ENCODE data around the gene POLR3E.

The POLR3E gene

GRCh38 chr16:22297114-22297870 lies at the start of gene POLR3E:
POLR3E (plus strand) TSS chr16:22297409; CDS start chr16:22302969, 5,560 bp downstream.
- peak; percentile 76 for DNase-seq

- DNase-seq: no peak
Measured at GRCh38 chr16:22250522-22250921, 46.7 kb upstream of the POLR3E start.

- no peak for DNase-seq
Measured at GRCh38 chr16:22252317-22252716, 44.9 kb upstream of the POLR3E start.

- DNase-seq: no peak
Measured at GRCh38 chr16:22253272-22253671, 43.9 kb upstream of the POLR3E start.

- DNase-seq: no peak
Measured at GRCh38 chr16:22255335-22255734, 41.9 kb upstream of the POLR3E start.

DNA sequence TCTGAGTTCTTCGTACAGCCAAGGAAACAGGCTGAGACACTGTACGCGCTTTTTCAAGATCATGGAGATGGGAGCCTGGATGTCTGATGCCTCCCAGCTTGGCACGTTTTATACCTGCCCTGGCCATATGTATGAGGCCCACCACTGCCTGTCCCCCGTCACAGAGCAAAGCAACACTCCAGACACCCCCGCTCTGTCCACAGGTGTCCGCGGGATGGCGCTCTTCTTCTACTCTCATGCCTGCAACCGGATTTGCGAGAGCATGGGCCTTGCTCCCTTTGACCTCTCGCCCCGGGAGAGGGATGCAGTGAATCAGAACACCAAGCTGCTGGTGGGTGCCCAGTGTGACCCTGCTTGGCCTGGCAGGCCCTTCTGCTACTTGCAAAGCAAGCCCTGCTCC lies 39.8 kb upstream of the POLR3E start:
- no peak for DNase-seq

GRCh38 chr16:22260490-22260889 lies 36.7 kb upstream of the POLR3E start:
- DNase-seq: no peak

DNA sequence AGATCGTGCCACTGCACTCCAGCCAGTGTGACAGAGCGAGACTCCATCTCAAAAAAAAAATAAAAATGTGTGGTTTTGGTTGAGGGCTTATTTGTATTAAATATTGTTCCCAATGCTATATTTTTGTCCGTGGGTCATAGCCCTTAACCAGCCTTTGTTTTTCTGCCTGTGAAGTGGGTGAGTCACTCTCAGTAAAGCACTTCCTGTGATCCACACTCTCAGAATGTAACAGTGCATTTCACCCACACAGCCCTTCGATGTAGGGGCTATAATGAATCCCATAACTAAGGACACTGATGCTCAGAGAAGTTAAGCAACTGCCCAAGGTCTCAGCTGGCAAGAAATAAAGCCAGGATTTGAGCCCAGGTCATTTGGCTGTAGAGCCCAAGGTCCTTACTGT lies 34.7 kb upstream of the POLR3E start:
- no peak for DNase-seq

- no peak for DNase-seq
Measured at GRCh38 chr16:22264786-22265185, 32.4 kb upstream of the POLR3E start.

- DNase-seq: no peak
Measured at GRCh38 chr16:22265351-22265750, 31.9 kb upstream of the POLR3E start.

DNA sequence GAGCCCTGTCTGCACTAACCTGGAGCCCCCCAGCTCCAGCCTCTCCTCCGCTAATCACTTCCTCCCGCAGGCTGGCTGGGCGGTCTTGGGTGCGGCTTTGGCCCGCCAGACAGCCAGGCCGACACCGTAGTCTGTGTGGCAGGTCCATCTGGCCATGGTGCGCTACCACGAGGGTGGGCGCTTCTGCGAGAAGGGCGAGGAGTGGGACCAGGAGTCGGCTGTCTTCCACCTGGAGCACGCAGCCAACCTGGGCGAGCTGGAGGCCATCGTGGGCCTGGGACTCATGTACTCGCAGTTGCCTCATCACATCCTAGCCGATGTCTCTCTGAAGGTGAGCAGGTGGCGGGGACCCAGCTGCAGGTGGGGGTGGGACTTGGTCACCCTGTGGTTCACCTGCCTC lies 30.7 kb upstream of the POLR3E start:
- DNase-seq: no peak

DNA sequence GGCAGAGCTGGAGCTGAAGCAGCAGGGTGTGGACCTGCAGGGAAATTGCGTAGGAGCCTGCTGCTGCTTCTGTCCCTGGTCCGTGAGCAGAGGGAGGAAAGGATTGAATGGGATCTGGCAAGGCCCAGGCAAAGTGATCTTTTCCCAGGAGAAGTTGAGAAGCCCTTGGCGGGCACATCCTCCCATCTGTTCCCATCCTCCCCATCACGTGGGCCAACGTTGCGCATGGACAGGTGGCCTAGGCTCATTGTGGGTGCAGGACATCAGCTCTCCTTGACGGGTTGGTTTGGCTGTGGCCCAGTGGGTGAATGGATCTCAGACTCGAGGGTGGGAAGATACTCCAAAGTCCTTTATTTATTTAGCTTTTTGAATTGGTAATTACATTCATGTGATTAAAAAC lies 29.4 kb upstream of the POLR3E start:
- no peak for DNase-seq

DNA sequence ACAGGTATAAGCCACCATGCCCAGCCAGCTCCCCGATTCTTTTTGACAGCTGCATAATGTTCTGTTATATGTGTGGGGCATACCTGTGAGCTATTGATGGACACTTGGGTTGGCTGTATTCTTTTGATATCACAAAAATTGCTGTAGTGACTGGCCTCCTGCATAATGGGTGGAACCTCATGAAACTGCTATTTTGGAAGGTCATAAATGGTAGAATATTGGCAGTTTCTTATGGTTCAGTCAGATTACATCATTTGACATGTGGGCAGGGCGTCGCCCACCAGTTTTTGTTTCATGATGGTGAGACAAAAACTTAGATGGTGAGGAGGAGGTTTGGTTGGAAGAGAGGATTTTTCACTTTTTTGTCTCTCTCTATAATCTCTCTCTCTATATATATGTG lies 26.7 kb upstream of the POLR3E start:
- no peak for DNase-seq

DNA sequence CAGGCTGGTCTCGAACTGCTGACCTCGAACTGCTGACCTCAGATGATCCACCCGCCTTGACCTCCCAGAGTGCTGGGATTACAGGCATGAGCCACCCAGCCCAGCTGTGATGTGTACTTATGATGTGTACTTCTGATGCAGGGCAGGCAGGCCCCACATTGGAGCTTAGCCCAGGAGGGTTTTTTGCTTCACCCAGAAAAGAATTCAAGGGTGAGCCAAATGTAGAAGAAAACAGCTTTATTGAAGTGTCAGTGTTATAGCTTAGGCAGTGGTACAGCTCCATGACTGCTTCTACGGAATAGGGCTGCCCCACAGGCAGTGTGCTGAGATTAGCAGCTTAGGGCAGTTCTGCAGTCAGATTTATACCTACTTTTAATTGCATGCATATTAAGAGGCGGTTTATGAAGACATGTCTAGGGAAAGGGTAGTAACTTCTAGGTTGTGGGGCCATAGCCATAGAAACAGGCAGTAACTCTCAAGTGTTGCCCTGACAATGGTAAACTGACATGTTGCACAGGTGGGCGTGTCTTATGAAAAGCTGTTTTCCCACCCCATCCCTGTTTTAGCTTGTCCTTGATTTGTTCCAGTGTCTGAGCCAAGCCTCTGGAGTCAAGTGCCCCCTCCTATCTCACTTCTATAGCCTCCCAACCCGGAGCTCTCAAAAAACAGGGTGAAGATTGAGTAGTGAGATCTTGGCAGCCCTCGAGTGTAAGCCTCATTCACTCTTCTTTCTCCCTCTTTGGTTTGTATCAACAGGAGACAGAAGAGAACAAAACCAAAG lies 24.1 kb upstream of the POLR3E start:
- no peak for DNase-seq

GRCh38 chr16:22274916-22275315 lies 22.3 kb upstream of the POLR3E start:
- no peak for DNase-seq

DNA sequence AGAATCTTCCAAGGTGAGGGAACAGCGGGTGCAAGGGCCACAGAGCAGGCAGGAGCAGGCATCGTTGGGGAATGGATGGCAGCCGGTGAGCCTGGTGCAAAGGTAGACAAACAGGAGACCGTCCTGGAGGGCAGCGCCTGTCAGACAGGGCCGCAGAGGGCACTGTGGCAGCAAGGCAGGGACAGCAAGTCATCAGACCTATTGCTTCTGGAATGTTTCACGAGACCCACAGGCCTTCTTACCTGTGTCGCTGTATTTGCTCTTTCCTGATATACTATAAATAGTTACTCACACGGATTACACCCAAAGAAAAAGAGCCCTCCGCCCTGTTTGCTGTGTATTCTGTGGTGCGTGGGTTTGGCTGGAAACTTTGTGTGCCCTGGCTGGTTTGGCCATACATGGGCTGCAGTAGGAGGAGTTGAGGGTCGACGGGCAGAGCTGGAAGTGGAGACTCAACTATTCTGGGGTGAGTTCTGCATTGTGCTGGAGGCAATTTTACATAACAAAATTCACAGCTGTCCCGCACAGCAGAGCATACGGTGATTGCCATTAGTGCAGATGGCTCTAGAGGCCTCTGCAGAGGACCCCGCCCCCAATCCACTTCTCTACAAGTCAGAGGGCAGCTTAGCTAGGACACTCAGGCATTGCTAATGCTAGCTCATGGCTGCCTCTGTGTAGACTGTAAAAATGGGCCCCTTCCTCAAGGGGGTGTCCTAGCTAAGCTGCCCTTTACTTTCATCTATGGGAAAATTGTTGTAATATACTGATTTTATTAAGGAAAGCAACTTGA lies 18.6 kb upstream of the POLR3E start:
- no peak for DNase-seq

DNA sequence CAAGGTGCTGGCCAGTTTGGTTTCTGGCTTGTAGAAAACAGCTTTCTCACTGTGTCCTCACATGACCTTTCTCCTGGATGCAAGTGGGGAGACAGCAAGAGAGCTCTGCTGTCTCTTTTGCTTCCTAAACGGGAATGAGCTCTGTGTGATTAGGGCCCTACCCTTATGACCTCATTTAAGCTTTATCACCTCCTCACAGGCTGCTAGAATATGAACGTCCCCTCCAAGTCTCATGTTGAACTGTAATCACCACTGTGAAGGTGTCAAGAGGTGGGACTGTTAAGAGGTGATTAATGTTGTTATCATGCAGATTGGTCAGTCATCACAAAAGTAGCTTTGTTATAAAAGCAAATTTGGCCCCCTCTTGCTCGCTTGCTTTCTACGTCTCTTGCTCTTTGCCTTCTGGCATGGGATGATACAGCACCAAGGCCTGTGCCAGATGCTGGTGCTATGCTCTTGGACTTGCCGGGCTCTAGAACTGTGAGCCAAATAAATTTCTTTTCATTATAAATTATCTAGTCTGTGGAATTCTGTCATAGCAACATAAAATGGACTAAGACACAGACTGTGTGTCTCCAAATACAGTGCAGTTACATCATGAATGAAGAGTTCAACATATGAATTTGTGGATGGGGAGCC lies 14.8 kb upstream of the POLR3E start:
- DNase-seq: no peak

GRCh38 chr16:22284637-22285036 lies 12.6 kb upstream of the POLR3E start:
- no peak for DNase-seq

DNA sequence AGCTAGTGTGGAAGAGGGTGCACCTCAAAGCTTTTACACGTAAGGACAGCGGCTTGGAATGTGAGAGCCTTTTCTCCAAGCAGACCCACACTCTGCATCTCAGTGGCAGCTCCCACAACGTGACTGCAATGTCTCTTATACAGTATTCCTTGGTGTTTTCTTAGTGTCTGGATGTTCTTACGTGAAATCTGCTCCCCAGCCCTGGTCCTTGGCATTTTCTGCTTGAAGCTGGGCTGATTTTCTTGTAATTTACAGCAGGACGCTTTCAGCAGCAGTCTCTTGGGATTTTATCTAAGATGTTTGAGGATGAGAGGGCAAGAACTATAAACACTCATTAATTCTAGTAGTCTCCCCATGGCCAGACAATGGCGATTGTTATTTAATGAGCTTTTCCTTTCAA lies 12.1 kb upstream of the POLR3E start:
- DNase-seq: no peak

DNA sequence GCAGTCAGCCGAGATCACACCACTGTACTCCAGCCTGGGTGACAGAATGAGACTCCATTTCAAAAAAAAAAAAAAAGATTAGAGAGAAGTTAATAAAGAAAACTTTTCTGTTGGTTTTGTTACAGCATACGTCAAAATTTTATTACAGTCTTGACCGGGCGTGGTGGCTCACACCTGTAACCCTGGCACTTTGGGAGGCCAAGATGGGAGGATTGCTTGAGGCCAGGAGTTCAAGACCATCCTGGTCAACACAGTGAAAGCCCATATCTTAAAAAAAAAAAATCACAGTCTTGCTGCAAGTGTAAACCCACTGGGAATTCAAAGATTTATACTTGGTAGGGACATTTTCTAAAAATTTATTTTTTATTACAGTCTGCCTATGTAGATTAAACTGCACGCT lies 6.2 kb upstream of the POLR3E start:
- DNase-seq: no peak

GRCh38 chr16:22291860-22292318 lies 5.3 kb upstream of the POLR3E start:
- no peak for DNase-seq

- DNase-seq: no peak
Measured at GRCh38 chr16:22292320-22292719, 4.9 kb upstream of the POLR3E start.

All from NCI-H748 treated with DMSO at 0.1 percent for 48 hours (cell line).